ENCODE data around the gene MACO1. TPM values are rescaled to one million over a fixed set of nuclear protein-coding genes. Genes with fewer than 3 reads are reported as not detected.

MACO1 gene
- polyA plus RNA-seq, 1 donor (not counting 4 experiments of a cell fraction or from before 2014, with no cell fraction given): 8.1 TPM

DNA sequence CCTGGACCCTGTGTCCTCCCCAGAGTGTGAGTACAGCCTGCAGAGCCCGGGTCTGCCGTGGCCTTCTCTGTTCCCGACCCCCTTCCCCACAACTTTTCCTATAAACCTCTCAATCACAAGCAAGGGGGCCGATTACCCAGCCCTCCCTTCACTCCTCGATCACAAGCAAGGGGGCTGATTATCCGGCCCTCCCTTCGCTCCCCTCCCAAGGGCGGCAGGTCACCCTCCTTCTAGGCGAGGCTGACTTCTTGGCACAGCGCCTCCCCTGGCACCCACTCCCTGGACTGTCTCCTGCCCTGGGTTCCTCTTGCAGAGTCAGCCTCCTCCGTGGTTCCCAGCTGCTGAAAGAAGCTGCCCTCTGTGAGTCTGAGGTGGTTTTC is 100.4 kb downstream of the MACO1 start:
- Histone ChIP-seq H3K27me3 (ENCODE audit: control insufficient read depth, extremely low read depth, insufficient read depth, low read length) (peaks cover 7% of the 10 kb centered on the region), H3K9me1 (ENCODE audit: control insufficient read depth, extremely low read depth, insufficient read depth, low read length) (no peaks in the 10 kb centered on the region), H3K4me2 (ENCODE audit: control insufficient read depth, extremely low read depth, insufficient read depth, low read depth, low read length) (no peak overlapping the region), H3K36me3 (ENCODE audit: control insufficient read depth in 2 of 2, extremely low read depth in 1 of 2, insufficient read depth in 2 of 2, low read length in 2 of 2) (no peaks in the 10 kb centered on the region), H3K4me1 (ENCODE audit: control insufficient read depth, extremely low read depth, insufficient read depth, low read length) (peaks cover 15% of the 10 kb centered on the region), H3K4me3 (ENCODE audit: control insufficient read depth in 2 of 3, extremely low read depth in 1 of 3, insufficient read depth in 2 of 3, low read depth in 1 of 3, low read length in 3 of 3) (no peak overlapping the region), H2AFZ (ENCODE audit: control insufficient read depth, low read length) (no peak overlapping the region), H3K9ac (ENCODE audit: control insufficient read depth, extremely low read depth, insufficient read depth, low read length) (no peak overlapping the region), H4K20me1 (ENCODE audit: control insufficient read depth, extremely low read depth, insufficient read depth, low read length) (no peaks in the 10 kb centered on the region), H3K27ac (ENCODE audit: control insufficient read depth, insufficient read depth, low read length) (no peak overlapping the region), H3K79me2 (ENCODE audit: control insufficient read depth, insufficient read depth, low read length) (no peaks in the 10 kb centered on the region), H3K9me3 (ENCODE audit: control insufficient read depth, low read depth, low read length) (no peaks in the 10 kb centered on the region)
- TF ChIP-seq EZH2 (IDR thresholded peaks at IDR 0.05; ENCODE audit: low read length): no peak
- TF ChIP-seq, protein P1, sequence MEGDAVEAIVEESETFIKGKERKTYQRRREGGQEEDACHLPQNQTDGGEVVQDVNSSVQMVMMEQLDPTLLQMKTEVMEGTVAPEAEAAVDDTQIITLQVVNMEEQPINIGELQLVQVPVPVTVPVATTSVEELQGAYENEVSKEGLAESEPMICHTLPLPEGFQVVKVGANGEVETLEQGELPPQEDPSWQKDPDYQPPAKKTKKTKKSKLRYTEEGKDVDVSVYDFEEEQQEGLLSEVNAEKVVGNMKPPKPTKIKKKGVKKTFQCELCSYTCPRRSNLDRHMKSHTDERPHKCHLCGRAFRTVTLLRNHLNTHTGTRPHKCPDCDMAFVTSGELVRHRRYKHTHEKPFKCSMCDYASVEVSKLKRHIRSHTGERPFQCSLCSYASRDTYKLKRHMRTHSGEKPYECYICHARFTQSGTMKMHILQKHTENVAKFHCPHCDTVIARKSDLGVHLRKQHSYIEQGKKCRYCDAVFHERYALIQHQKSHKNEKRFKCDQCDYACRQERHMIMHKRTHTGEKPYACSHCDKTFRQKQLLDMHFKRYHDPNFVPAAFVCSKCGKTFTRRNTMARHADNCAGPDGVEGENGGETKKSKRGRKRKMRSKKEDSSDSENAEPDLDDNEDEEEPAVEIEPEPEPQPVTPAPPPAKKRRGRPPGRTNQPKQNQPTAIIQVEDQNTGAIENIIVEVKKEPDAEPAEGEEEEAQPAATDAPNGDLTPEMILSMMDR (optimal IDR thresholded peaks at IDR 0.05 in 1 of 3, IDR thresholded peaks at IDR 0.05 in 1 of 3, conservative IDR thresholded peaks at IDR 0.05 in 1 of 3; ENCODE audit: extremely low read depth in 1 of 3, insufficient read depth in 2 of 3, low read length in 3 of 3): no peak
- FAIRE-seq: no peak
- dilution Hi-C loops (cut with MboI; ENCODE audit: extremely low pct_ligation_motif_present, low sequenced_read_pairs): no loop called here
- no peak for DNase-seq (ENCODE audit: low read depth, low spot score)

DNA sequence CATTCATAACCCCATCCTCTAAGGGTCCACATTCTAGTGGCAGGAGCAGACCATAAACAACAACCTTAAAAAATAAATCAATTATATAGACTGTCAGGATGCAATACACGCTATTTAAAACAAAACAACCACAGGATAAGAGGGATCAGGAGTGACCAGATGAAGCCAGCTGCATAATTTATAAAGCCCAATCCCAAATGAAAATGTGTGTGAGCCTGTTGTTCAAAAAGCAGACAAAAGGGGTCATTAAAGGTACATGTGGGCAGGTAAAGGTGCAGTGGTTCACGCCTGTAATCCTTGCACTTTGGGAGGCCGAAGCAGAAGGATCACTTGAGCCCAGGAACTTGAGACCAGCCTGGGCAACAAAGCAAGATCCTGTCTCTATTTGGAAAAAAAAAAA is 102.3 kb downstream of the MACO1 start:
- Histone ChIP-seq H3K27ac (ENCODE audit: control insufficient read depth, insufficient read depth, low read length) (no peak overlapping the region), H4K20me1 (ENCODE audit: control insufficient read depth, extremely low read depth, insufficient read depth, low read length) (no peaks in the 10 kb centered on the region), H3K9ac (ENCODE audit: control insufficient read depth, extremely low read depth, insufficient read depth, low read length) (no peak overlapping the region), H3K9me1 (ENCODE audit: control insufficient read depth, extremely low read depth, insufficient read depth, low read length) (no peaks in the 10 kb centered on the region), H3K4me3 (ENCODE audit: control insufficient read depth in 2 of 3, extremely low read depth in 1 of 3, insufficient read depth in 2 of 3, low read depth in 1 of 3, low read length in 3 of 3) (no peak overlapping the region), H2AFZ (ENCODE audit: control insufficient read depth, low read length) (no peak overlapping the region), H3K9me3 (ENCODE audit: control insufficient read depth, low read depth, low read length) (no peaks in the 10 kb centered on the region), H3K36me3 (ENCODE audit: control insufficient read depth in 2 of 2, extremely low read depth in 1 of 2, insufficient read depth in 2 of 2, low read length in 2 of 2) (no peaks in the 10 kb centered on the region), H3K4me1 (ENCODE audit: control insufficient read depth, extremely low read depth, insufficient read depth, low read length) (peaks cover 2% of the 10 kb centered on the region), H3K79me2 (ENCODE audit: control insufficient read depth, insufficient read depth, low read length) (no peaks in the 10 kb centered on the region), H3K27me3 (ENCODE audit: control insufficient read depth, extremely low read depth, insufficient read depth, low read length) (peaks cover 12% of the 10 kb centered on the region), H3K4me2 (ENCODE audit: control insufficient read depth, extremely low read depth, insufficient read depth, low read depth, low read length) (no peak overlapping the region)
- TF ChIP-seq EZH2 (IDR thresholded peaks at IDR 0.05; ENCODE audit: low read length): no peak
- TF ChIP-seq, protein P1 (optimal IDR thresholded peaks at IDR 0.05 in 1 of 3, IDR thresholded peaks at IDR 0.05 in 1 of 3, conservative IDR thresholded peaks at IDR 0.05 in 1 of 3; ENCODE audit: extremely low read depth in 1 of 3, insufficient read depth in 2 of 3, low read length in 3 of 3): peak in 1 of 3 experiments; percentile 1
- no peak for FAIRE-seq
- dilution Hi-C loops (cut with MboI; ENCODE audit: extremely low pct_ligation_motif_present, low sequenced_read_pairs): no loop called here
- DNase-seq (ENCODE audit: low read depth, low spot score): no peak
